GM23338 (cell line): ENCODE measurements around the gene TRIM63.

Experiments used
- CREB1 ChIP-seq: fragments of 250-450 bp; sonication (Bioruptor Pico); IDR thresholded peaks from 2 replicates; pipeline ENCODE4 v1.5.0; 2020; ENCODE audit warnings: low read depth, mild to moderate bottlenecking, moderate library complexity
- EZH2 ChIP-seq: fragments of 200-600 bp; sonication (generic); IDR thresholded peaks from one replicate; pipeline ENCODE4 v1.8.0; 2017; ENCODE audit warnings: antibody characterized with exemption, mild to moderate bottlenecking, low read depth; ENCODE audit not compliant: unreplicated experiment
- EZH2phosphoT487 ChIP-seq: fragments of 200-600 bp; sonication (generic); IDR thresholded peaks from one replicate; pipeline ENCODE4 v1.8.1; 2018; ENCODE audit warnings: antibody characterized with exemption; ENCODE audit not compliant: unreplicated experiment
- JUNB ChIP-seq: IDR thresholded peaks from one replicate; pipeline ENCODE4 v1.6.1; 2016; ENCODE audit warnings: antibody characterized with exemption; ENCODE audit not compliant: unreplicated experiment
- POLR2AphosphoS5 ChIP-seq: IDR thresholded peaks from 2 replicates; pipeline ENCODE4 v1.6.1; 2016; ENCODE audit warnings: antibody characterized with exemption, low read depth
- REST ChIP-seq: IDR thresholded peaks from one replicate; pipeline ENCODE4 v1.6.1; 2018; ENCODE audit warnings: antibody characterized with exemption; ENCODE audit not compliant: unreplicated experiment
- STAT1 ChIP-seq: IDR thresholded peaks from one replicate; pipeline ENCODE4 v1.6.1; 2016; ENCODE audit warnings: antibody characterized with exemption; ENCODE audit not compliant: unreplicated experiment
- ZNF114 ChIP-seq: fragments of 250-450 bp; sonication (Bioruptor Pico); IDR thresholded peaks from 2 replicates; pipeline ENCODE4 v1.5.0; 2020; ENCODE audit warnings: mild to moderate bottlenecking, moderate library complexity
- ZNF331 ChIP-seq: fragments of 250-450 bp; sonication (Bioruptor Pico); IDR thresholded peaks from 2 replicates; pipeline ENCODE4 v1.5.0; 2020; ENCODE audit warnings: low read depth, mild to moderate bottlenecking, moderate library complexity
- TF ChIP-seq, protein P1 (sequence below), 2 experiments: fragments of 200-600 bp in 1 of 2; sonication (generic) in 1 of 2; conservative IDR thresholded peaks; 2 replicates each; pipeline versions ENCODE4 v1.5.1 to v1.6.1; 2016 to 2017; ENCODE audit warnings: antibody characterized with exemption in 2 of 2, low read depth in 2 of 2, mild to moderate bottlenecking in 2 of 2, moderate library complexity in 1 of 2
- TF ChIP-seq, protein P2 (sequence below): IDR thresholded peaks from 2 replicates; pipeline ENCODE4 v1.6.1; 2016; ENCODE audit warnings: antibody characterized with exemption

GRCh38 chr1:26046246-26047095, 21.0 kb downstream of the TRIM63 start:
- TF ChIP-seq REST (no peak), POLR2AphosphoS5 (no peak), EZH2 (peak; percentile 86), JUNB (no peak), CREB1 (no peak), ZNF114 (CRISPR knock-in tag) (no peak), EZH2phosphoT487 (peak; percentile 25), ZNF331 (no peak), STAT1 (no peak)
- TF ChIP-seq, protein P1, sequence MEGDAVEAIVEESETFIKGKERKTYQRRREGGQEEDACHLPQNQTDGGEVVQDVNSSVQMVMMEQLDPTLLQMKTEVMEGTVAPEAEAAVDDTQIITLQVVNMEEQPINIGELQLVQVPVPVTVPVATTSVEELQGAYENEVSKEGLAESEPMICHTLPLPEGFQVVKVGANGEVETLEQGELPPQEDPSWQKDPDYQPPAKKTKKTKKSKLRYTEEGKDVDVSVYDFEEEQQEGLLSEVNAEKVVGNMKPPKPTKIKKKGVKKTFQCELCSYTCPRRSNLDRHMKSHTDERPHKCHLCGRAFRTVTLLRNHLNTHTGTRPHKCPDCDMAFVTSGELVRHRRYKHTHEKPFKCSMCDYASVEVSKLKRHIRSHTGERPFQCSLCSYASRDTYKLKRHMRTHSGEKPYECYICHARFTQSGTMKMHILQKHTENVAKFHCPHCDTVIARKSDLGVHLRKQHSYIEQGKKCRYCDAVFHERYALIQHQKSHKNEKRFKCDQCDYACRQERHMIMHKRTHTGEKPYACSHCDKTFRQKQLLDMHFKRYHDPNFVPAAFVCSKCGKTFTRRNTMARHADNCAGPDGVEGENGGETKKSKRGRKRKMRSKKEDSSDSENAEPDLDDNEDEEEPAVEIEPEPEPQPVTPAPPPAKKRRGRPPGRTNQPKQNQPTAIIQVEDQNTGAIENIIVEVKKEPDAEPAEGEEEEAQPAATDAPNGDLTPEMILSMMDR (conservative IDR thresholded peaks at IDR 0.05; ENCODE audit: low read depth in 2 of 2): no peak
- TF ChIP-seq, protein P2, sequence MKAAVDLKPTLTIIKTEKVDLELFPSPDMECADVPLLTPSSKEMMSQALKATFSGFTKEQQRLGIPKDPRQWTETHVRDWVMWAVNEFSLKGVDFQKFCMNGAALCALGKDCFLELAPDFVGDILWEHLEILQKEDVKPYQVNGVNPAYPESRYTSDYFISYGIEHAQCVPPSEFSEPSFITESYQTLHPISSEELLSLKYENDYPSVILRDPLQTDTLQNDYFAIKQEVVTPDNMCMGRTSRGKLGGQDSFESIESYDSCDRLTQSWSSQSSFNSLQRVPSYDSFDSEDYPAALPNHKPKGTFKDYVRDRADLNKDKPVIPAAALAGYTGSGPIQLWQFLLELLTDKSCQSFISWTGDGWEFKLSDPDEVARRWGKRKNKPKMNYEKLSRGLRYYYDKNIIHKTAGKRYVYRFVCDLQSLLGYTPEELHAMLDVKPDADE: no peak
